ENCODE data around the gene VENTX. TPM values are rescaled to one million over a fixed set of nuclear protein-coding genes. Genes with fewer than 3 reads are reported as not detected.

Gene VENTX
- total RNA-seq, 1 donor: not detected

- H3K4me3 ChIP-seq (ENCODE audit: low read depth, low read length): no peak overlapping the region
- no peak for DNase-seq (ENCODE audit: low read depth)
- TF ChIP-seq CTCF (IDR thresholded peaks at IDR 0.05; ENCODE audit: insufficient read depth, low read depth, low read length): no peak
These were observed 13.6 kb upstream of the VENTX start for GRCh38 chr10:133224076-133224475.

- DNase-seq (ENCODE audit: low read depth): peak; percentile 51
- H3K4me3 ChIP-seq (ENCODE audit: low read depth, low read length): peak overlapping the region; percentile 21
- no peak for TF ChIP-seq CTCF (IDR thresholded peaks at IDR 0.05; ENCODE audit: insufficient read depth, low read depth, low read length)
These were observed 12.8 kb upstream of the VENTX start for GRCh38 chr10:133224756-133225372.

- DNase-seq (ENCODE audit: low read depth): no peak
- TF ChIP-seq CTCF (IDR thresholded peaks at IDR 0.05; ENCODE audit: insufficient read depth, low read depth, low read length): no peak
- H3K4me3 ChIP-seq (ENCODE audit: low read depth, low read length): no peak overlapping the region
These were observed 11.9 kb upstream of the VENTX start for GRCh38 chr10:133225707-133226191.

DNA sequence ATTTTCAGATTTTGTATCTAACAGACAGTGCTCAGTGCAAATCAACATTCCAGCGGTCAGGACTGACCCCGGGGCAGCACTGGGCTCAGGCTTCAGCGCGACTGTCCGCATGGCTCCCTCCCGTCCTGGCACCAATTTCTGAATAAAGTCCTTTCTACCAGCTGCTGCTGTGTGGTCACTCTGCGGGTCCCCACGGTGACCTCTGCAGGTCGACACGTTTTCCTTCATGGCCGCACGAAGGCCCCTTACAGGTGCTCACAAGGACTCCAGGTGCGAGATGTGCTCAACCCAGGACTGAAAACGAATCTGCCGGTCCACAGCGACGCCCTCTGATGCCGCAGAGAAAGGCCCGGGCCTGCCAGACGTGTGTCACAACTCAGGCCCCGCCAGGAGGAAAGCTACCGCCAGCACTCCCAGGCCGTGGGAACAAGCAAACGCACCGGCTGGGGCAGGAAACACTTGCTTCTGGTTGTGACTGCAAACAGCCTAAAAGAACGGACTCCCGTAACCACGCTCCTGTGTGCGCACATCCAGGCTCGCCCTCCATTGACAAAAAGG, 11.3 kb upstream of the VENTX start:
- H3K4me3 ChIP-seq (ENCODE audit: low read depth, low read length): no peak overlapping the region
- no peak for TF ChIP-seq CTCF (IDR thresholded peaks at IDR 0.05; ENCODE audit: insufficient read depth, low read depth, low read length)
- DNase-seq (ENCODE audit: low read depth): no peak

GRCh38 chr10:133227256-133227655, 10.4 kb upstream of the VENTX start:
- DNase-seq (ENCODE audit: low read depth): no peak
- H3K4me3 ChIP-seq (ENCODE audit: low read depth, low read length): no peak overlapping the region
- TF ChIP-seq CTCF (IDR thresholded peaks at IDR 0.05; ENCODE audit: insufficient read depth, low read depth, low read length): no peak

GRCh38 chr10:133229265-133230043, 8.2 kb upstream of the VENTX start:
- TF ChIP-seq CTCF (IDR thresholded peaks at IDR 0.05; ENCODE audit: insufficient read depth, low read depth, low read length): no peak
- H3K4me3 ChIP-seq (ENCODE audit: low read depth, low read length): no peak overlapping the region
- DNase-seq (ENCODE audit: low read depth): no peak

All from fibroblast of villous mesenchyme (primary cell).